NCI-H2227 treated with DMSO at 0.1 percent for 48 hours (cell line): ENCODE measurements around the gene HOXD11.

Experiments used
- DNase-seq: peaks from one replicate; lab custom pipeline; 2025; lab: John Stamatoyannopoulos, UW

The HOXD11 gene

GRCh38 chr2:176132205-176133171 lies 25.4 kb downstream of the HOXD11 start:
- DNase-seq: no peak

GRCh38 chr2:176133389-176133788 lies 26.3 kb downstream of the HOXD11 start:
- DNase-seq: no peak

DNA sequence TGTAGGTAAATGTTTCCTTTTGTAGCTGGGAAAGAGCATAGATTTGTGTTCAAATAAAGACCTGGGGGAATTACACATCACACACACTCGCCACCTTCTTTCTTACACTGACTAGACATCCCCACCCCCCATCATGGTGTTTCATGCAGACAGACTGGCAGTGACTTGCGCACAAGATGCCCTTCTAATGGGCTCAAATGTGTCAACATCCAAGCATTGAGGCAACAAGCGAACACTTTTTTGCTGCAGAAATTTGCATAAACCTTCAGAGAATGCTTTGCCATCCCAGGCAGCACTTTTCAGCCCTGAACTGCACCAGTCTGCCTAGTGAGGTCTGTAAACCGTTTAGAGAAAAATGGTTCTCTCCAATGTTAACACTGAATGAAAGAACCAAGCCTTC lies 27.0 kb downstream of the HOXD11 start:
- DNase-seq: no peak

GRCh38 chr2:176135035-176135440 lies 28.0 kb downstream of the HOXD11 start:
- no peak for DNase-seq

DNA sequence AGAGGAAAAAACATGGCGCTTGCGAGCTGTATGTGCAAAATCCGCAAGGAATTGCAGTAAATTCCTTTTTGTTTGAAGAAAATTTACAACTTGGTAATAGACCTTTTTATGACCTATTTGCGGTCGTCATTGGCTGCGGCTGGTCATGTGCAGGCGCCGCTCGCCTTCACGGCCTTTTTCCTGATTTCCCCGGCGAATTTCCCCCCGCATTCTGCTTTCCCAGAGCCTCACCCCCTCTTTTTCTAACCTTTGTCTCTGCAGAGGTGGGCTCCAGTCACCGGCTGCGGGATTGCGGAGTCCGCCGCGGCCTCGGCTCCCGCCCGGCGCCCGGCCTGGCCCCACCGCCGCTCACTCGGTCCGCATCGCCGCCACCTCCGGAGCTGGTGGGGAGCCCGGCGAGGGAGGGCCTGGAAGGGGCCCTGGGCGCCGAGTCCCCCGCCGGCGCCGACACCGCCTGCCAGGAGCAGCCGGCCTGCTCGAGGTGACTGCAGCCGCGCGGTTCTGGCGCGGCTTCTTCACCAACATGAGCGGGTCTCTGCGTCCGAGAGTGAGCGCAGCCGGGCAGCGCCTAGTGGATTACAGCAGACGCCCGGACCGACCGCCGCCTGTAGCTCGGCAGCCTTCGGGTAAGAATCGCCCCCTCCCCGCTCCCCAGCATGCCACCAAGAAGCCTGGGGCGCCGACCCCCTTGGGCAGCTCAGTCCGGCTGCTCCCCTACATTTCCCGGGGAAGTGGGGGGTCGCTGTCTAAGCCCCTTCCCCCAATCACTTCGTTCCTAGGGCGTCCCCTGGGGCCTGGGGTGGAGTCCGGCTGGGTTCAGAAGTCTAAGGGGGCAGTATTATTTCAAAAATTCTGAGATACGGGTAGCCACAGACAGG lies 29.5 kb downstream of the HOXD11 start:
- no peak for DNase-seq

- no peak for DNase-seq
Observed at GRCh38 chr2:176137252-176137580, 30.1 kb downstream of the HOXD11 start.

DNA sequence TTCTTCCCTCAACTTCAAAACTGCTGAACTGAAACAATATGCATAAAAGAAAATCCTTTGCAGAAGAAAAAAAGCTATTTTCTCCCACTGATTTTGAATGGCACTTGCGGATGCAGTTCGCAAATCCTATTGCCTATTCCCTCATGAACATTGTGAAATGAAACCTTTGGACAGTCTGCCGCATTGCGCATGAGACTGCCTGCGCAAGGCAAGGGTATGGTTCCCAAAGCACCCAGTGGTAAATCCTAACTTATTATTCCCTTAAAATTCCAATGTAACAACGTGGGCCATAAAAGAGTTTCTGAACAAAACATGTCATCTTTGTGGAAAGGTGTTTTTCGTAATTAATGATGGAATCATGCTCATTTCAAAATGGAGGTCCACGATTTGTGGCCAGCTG lies 30.8 kb downstream of the HOXD11 start:
- no peak for DNase-seq

DNA sequence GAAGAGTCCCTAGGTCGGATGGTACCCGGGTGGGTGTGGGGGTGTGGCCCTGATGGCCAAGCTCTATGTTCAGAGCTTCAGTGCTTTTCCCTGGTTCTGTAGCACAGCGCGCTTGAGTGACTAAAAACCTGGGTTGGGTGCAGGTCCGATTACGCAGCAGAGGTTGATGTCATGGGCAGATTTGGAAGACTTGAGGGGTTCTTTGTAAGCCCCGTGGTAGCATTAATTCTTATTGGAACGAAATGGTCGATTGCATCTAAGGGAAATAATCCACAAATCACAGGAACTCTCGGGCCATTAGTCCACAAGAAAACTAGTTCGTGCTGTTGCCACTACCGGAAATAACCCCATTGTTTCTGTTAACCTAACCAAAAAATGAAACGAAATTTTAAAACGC lies 31.4 kb downstream of the HOXD11 start:
- no peak for DNase-seq

GRCh38 chr2:176138923-176139660 lies 32.0 kb downstream of the HOXD11 start:
- no peak for DNase-seq

- no peak for DNase-seq
Observed at GRCh38 chr2:176139661-176140512, 32.8 kb downstream of the HOXD11 start.

DNA sequence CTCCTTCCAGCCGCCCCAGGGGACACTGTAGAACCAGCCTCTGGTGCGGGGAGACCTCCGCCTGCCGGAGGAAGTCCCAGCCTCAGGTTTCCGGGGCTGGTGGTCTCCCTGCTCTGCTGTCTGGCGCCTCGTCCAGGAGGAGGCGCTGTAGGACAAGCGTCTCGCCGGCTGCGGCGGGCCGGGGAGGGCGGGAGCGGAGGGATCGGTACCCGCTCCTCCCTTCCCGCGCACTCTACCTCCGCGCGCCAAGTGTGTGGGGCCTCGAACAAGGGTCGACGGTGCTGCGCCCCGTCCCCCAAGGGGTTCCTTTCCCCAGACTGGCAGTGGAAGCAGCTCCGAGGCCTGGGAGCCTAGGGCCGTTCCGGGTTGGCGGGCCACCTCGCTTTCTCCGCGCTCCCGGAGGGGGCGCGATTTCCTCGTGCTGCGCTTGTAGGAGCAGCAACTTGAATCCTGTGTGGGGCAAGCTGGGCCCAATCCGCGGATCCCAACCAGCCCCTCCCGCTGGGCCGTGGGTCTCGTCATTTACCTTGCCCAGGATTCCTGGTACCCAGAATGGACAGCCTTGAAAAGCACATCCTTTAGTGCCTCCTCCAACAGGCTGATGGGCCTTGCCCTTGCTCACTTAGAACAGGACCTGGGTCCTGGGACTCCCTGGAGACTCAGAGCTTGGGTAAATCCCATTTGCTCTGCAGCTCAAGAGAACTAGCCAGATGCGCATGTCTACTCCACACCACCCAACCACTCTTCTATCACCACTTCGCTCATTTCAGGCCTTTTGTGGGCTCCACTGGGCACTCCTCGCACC lies 33.6 kb downstream of the HOXD11 start:
- no peak for DNase-seq

DNA sequence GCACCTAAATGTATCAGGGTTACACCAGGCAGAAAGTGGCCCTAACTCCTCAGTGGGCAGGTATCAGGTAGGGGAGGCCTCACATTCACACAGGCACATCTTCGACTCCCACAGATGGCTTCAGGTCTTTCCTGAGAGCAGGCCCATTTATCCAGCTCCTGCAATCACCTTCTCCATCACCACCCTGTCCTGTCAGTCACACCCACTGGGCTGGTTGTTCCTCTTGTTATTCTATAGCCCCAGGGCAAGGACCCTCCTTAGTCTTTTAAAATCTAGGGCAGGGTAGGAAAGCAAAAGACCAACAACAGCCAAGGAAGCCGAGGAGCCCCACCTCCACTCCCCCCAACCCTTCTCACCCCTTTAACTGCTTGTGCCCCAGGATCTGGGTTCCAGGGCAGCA lies 35.2 kb downstream of the HOXD11 start:
- DNase-seq: no peak

GRCh38 chr2:176145085-176145969 lies 38.2 kb downstream of the HOXD11 start:
- no peak for DNase-seq

GRCh38 chr2:176146101-176146500 lies 39.0 kb downstream of the HOXD11 start:
- DNase-seq: no peak

- no peak for DNase-seq
Observed at GRCh38 chr2:176146645-176147044, 39.6 kb downstream of the HOXD11 start.

DNA sequence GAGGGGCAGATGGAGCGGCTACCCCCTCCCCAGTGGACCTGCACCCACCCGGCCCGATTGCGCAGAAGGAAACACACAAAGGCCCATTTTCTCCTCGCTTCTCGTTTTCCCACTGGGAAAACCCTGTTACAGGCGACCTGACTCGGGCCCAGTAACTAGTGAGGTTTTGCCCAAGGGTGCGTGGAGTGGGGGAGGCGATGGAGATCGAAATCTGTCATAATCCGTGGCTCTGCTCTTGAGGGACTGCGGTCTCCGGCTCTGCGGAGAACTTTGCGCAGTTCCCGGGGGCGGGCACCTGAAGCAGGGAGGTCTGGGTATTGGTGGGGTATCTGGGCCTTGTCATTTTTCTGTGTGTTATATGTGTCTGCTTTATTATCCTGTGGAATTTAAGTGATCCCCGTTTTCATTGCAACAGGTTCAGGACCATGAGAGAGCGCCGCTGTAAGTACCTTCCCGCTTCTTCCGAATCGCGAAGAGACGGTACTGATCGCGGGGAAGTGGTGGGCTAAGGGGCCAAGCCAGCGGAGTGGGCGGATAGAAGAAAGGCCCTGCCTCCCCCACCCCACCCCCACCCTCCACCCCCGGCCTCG lies 40.2 kb downstream of the HOXD11 start:
- DNase-seq: no peak

- no peak for DNase-seq
Observed at GRCh38 chr2:176147800-176148496, 40.9 kb downstream of the HOXD11 start.

- DNase-seq: no peak
Observed at GRCh38 chr2:176148751-176149421, 41.8 kb downstream of the HOXD11 start.
